Mononuclear cell (primary cell): ENCODE measurements around the gene SLC6A19. TPM values are rescaled to one million over a fixed set of nuclear protein-coding genes. Genes with fewer than 3 reads are reported as not detected.
"Not testable (repeated sequence)": the region's sequence is repeated elsewhere in the genome, so short reads cannot be mapped to it uniquely, and the experiment has no call there.

Source experiments
- H3K27me3 ChIP-seq: 2 replicates; pipeline ENCODE4 v1.6.0; 2011; ENCODE audit warnings: low read length, control low read depth; ENCODE audit not compliant: insufficient read depth
- H3K4me1 ChIP-seq: 2 replicates; pipeline ENCODE4 v1.5.1; 2011; ENCODE audit warnings: mild to moderate bottlenecking, low read length, control low read depth; ENCODE audit not compliant: insufficient read depth
- H3K4me3 ChIP-seq: 2 replicates; pipeline ENCODE4 v1.5.1; 2011; ENCODE audit warnings: mild to moderate bottlenecking, low read length, moderate library complexity
- H3K9me3 ChIP-seq: 2 replicates; pipeline ENCODE4 v1.5.1; 2011; ENCODE audit warnings: low read depth, mild to moderate bottlenecking, control low read depth, low read length
- total RNA-seq: library from RNA; depleted of rRNA; stranded (reverse); fragments of >200 nt; gene quantifications from one replicate; pipeline ENCODE4 v1.2.3, GENCODE V29; 2012

Gene SLC6A19
- total RNA-seq, 1 donor = not detected

DNA sequence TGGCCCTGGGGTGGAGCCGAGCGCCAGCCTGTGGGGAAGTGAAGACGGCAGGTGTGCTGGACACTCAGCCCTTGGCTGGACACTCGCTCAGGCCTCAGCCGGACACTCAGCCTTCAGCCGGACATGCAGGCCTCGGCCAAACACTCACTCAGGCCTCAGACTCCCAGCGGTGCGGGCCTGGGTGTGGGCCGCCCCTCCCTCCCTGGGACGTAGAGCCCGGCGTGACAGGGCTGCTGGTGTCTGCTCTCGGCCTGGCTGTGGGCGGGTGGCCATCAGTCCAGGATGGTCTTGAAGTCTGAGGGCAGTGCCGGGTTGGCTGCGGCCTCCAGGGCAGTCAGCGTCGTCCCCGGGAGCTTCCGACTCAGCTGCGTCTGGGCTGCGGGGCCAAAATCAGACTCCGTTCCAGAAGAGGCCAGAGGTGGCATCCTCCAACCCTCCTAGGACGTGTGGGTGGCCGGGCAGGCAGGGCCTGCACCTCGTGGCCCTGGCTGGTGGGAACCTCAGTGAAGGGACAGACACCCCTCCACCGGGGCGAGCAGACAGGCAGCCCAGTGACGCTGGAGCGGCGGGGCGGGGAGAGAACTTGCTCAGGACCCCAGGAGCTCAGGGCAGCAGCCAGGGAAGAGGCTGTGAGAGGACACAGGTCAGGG is 52.2 kb downstream of the SLC6A19 start:
- H3K27me3 ChIP-seq = no peaks in the 10 kb centered on the region
- H3K4me3 ChIP-seq = no peak overlapping the region
- H3K4me1 ChIP-seq = peaks cover 10% of the 10 kb centered on the region
- H3K9me3 ChIP-seq = no peaks in the 10 kb centered on the region

DNA sequence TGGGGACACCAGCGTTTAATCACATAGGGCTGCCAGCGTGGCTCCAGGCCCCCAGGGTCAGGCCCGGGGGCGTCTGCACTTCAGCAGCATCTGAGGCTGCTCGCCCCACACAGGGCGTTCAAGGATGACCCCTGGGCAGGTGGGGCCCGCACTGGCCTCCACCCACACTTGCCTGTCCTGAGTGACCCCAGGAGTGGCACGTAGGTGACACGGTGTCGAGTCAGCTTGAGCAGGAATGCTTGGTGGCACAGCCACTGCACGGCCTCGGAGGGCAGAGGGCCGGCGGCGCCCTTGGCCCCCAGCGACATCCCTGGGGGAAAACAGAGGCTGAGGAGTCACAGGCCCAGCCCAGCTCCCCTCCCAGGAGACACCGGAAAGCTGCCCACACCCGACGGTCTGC is 52.8 kb downstream of the SLC6A19 start:
- no peaks in the 10 kb centered on the region for H3K27me3 ChIP-seq
- H3K9me3 ChIP-seq = no peaks in the 10 kb centered on the region
- peaks cover 10% of the 10 kb centered on the region for H3K4me1 ChIP-seq
- no peak overlapping the region for H3K4me3 ChIP-seq

DNA sequence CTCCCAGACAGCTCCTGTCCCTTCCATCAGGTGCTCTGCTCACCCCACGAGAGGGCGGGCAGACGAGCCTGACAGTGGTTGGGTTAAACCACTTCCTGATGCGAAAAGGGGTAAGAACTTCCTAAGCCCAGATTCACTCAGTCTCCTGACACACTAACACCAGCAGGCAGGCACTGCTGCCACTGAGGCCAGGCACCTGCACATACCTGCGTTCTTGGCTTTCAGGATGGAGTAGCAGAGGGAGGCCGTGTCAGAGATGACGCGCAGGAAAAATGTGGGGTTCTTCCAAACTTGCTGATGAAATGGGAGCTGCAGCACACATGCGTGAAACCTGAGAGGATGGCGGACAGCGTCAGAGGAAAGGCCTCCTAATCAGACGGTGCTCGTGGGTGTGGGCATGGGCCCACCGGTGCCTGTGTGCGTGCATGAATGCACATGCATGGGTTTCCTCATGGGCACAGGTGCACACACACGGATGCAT is 53.7 kb downstream of the SLC6A19 start:
- no peaks in the 10 kb centered on the region for H3K27me3 ChIP-seq
- no peak overlapping the region for H3K4me3 ChIP-seq
- no peaks in the 10 kb centered on the region for H3K9me3 ChIP-seq
- peaks cover 10% of the 10 kb centered on the region for H3K4me1 ChIP-seq

DNA sequence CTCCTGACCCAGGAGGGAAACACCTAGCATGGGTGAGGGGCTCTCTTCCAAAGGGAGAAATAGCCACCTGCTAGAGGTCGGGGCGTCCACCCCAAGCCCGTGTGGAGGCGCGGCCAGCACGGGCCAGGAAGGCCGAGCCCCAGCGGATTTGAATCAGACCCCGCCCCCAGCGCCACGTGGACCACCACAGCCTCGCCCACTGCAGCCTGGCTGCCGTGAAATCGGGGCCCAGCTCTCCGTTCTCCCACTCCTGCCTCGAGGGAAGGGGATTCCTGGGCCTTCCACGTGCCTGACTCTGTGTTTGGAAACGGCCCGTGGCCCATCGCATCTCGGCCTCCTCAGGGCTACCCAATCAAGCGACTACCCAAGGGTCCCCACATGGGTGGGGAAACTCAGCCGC is 55.4 kb downstream of the SLC6A19 start:
- no peaks in the 10 kb centered on the region for H3K9me3 ChIP-seq
- H3K4me3 ChIP-seq = no peak overlapping the region
- H3K4me1 ChIP-seq = peaks cover 10% of the 10 kb centered on the region
- no peaks in the 10 kb centered on the region for H3K27me3 ChIP-seq

DNA sequence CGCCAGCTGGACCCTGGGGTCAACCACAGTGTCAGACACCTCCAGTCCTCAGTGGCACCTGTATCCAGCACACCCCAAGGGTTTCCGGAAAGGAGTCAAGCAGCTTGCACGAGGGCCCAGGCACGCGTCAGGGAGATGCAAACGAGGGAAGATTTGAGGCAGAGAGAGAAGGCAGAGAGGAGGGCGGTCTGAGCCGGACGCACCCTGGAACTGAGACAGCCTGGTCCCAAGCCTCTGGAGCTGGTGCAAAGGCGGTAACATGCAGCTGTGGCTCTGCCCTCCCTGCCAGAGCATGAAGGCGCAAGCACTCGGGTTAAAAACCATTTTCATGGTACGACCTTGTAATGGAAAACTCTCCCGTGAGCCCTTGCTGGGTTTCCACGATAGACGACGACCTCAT is 56.0 kb downstream of the SLC6A19 start:
- Histone ChIP-seq H3K4me1 (peaks cover 10% of the 10 kb centered on the region), H3K27me3 (no peaks in the 10 kb centered on the region), H3K9me3 (no peaks in the 10 kb centered on the region), H3K4me3 (no peak overlapping the region)

DNA sequence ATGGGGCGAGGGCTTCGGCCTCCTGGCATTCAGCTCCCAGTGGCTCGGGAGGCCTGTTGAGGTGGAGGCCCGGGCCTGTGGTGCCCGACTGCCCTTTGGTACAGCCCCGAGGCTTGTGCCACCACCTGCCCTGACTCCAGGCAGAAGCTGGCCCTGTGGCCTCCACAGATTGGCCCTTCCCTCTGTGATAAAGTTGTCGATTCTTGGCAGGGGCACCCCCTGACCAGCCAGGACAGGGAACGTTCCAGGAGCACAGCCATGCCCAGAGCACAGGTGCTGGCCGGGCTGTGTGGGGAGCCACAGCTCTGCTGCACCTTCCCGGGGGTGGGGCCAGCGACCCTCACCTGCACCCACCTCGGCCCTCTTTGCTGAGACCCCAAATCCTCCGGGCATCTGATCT is 56.4 kb downstream of the SLC6A19 start:
- H3K9me3 ChIP-seq = no peaks in the 10 kb centered on the region
- peaks cover 10% of the 10 kb centered on the region for H3K4me1 ChIP-seq
- H3K4me3 ChIP-seq = no peak overlapping the region
- H3K27me3 ChIP-seq = no peaks in the 10 kb centered on the region

DNA sequence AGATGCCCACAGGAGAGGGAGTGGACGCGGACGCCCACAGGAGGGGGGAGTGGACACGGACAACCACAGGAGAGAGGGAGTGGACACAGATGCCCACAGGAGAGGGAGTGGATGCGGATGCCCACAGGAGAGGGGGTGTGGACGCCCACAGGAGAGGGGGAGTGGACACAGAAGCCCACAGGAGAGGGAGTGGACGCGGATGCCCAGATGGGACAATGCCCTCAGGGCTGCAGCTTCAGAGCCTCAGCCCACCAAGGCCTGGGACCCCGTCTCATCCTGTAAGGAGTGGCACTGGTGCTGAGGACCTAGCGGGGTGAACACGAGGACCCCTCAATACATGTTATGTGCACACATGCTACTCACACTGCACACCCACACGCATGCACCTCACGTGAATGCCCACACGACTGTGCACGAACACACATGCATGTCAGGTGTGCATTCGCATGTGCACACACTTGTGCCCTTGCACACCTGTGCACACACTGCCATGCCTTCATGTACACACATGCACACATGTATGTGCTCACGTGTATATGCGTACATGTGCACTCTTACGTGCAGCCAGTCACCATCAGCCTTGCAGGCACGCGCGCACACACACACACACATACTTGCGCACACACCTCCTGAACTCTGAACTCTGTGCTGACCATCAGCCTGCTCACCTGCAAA is 58.5 kb downstream of the SLC6A19 start:
- no peaks in the 10 kb centered on the region for H3K27me3 ChIP-seq
- H3K4me1 ChIP-seq = peaks cover 7% of the 10 kb centered on the region
- H3K9me3 ChIP-seq = no peaks in the 10 kb centered on the region
- H3K4me3 ChIP-seq = no peak overlapping the region

DNA sequence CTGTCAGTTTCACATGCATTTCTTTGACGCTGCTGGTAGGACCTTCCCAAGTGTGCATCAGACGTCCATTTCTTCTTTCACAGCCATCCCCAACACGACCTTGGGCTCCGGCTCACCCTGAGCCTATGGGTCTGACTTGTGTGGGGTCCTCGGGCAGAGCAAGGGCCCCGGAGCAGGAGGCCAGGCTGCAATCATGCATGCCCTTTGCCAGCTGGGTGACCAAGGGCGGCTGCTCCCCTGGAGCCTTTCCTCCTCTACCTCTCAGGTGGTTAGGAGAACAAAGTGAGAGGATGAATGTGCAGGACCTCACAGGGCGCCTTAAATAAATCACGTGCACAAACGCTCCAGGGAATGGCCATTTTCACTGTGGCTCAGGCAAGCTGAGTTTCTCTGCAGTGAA is 60.2 kb downstream of the SLC6A19 start:
- no peaks in the 10 kb centered on the region for H3K27me3 ChIP-seq
- no peaks in the 10 kb centered on the region for H3K9me3 ChIP-seq
- H3K4me1 ChIP-seq = no peaks in the 10 kb centered on the region
- no peak overlapping the region for H3K4me3 ChIP-seq

DNA sequence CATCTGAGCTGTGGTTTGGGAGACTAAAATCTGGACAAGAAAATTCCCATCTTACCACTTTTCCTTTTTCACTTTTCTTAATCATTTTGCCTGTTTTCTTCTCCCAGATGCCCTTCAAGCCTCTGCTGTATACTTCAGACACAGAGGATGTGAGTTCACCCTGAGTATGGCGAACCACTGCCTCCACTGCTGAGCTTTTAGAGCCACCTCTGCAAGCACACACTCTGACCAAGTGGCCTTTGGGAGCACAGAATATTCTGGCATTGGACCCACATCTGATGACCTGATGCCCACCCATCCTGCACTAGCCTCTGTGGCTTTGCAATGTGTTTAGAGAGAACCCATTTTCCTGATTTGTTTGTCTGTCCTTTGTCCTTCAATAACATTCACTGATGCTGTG is 61.0 kb downstream of the SLC6A19 start:
- Histone ChIP-seq H3K4me3 (no peak overlapping the region), H3K4me1 (no peaks in the 10 kb centered on the region), H3K27me3 (no peaks in the 10 kb centered on the region), H3K9me3 (no peaks in the 10 kb centered on the region)

DNA sequence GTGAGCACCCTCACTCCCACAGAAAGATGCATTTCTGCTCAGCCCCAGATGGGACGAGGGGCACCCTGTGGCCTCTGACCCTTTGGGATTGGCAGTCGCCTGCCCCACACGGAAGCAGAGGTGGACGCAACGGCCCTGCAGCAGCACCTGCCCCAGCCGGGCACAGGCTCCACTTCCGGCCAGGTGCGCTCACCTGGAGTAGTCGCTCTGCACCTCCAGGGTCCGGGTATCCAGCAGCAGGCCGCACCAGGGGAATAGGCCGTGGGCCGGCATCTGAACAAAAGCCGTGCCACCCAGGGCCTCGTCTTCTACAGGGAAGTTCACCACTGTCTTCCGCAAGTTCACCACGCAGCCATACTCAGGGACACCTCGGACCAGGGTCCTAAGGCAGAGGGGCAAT is 62.8 kb downstream of the SLC6A19 start:
- Histone ChIP-seq H3K4me1 (no peaks in the 10 kb centered on the region), H3K4me3 (no peak overlapping the region), H3K9me3 (no peaks in the 10 kb centered on the region), H3K27me3 (no peaks in the 10 kb centered on the region)

DNA sequence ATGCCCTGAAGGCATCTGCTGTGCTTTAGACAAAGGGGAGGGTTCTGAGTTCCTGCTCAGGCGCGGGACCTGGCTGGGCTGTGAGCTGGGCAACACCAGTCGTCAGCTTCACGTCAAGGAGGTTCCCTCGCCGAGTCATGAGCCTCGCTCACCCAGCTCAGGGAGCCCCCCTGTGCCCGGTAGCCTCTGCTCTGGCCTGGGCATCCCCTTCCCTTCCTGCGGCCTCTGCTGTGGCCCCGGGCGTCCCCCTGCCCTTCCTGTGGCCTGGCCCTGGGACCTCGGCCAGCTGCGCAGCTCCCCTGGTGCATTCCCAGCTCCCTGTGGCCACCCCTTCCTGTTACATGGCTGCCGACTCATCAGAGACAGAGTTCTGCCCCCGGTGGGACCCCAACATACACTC is 63.6 kb downstream of the SLC6A19 start:
- H3K9me3 ChIP-seq = no peaks in the 10 kb centered on the region
- H3K4me3 ChIP-seq = no peak overlapping the region
- no peaks in the 10 kb centered on the region for H3K27me3 ChIP-seq
- no peaks in the 10 kb centered on the region for H3K4me1 ChIP-seq

DNA sequence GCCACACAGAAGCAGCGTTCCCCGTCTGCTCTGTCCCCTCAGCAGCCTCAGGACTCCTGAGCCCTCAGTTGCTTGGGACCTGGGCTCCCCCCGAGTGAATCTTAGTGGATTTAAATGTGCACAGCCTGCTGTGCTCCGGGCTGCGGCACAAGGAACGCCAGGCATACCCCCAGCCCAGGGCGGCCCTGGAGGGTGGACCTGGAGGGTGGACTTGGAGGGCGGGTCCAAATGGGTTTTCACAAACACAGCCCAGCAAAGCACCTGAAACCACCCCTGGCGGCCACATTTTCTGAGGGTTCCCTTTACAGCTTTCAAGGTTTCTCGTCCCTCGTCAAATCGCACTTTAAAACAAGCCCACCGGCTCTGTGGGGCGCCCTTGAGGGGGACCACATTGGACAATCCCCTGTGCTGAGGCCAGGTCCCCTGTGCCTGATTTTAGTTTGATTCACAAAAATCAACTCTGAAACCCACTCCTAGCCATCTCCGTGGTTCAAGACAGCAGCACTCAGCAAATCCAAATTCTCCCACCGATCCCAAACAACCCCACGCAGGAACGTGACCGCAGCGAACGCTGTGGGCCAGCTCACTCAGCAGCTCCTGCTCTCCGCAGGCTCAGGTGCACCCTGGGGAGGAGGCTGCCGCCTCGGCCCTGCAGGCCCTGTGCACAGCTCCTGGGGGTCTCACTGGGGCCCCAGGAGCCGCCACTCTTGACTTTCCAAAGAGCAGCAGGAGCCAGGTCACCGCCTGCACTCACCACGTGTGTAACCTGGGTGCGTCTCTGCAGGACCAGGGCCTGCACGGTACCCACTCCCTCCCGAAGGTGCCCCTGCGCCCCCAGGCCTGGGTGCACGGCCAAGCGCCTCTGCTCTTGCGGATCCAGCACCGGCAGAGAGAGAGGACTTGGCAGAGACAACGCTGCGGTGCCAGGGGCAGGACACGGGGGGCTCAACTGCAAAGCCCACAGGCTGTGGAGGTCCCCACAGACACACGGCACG is 64.4 kb downstream of the SLC6A19 start:
- H3K4me1 ChIP-seq = no peaks in the 10 kb centered on the region
- no peak overlapping the region for H3K4me3 ChIP-seq
- H3K9me3 ChIP-seq = no peaks in the 10 kb centered on the region
- H3K27me3 ChIP-seq = no peaks in the 10 kb centered on the region

DNA sequence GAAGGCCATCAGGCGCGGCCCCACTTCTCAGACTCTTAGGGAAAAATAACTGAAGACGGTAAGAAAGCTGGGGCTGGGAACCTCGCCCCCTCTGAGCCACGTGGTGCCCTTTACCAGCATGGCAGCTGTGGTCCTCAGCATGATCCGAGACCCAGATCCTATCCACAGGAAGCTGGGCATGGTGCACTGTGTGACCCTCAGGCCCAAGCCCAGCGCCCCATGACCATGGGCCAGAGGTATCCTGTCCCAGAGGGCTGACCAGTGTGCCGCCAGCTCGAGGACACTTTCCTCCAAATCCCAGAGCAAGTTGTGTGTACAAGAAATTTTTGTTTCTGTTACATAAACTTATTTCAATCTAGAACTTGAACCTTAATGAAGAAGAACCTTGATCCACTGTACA is 65.4 kb downstream of the SLC6A19 start:
- no peaks in the 10 kb centered on the region for H3K9me3 ChIP-seq
- no peaks in the 10 kb centered on the region for H3K27me3 ChIP-seq
- no peak overlapping the region for H3K4me3 ChIP-seq
- H3K4me1 ChIP-seq = no peaks in the 10 kb centered on the region

DNA sequence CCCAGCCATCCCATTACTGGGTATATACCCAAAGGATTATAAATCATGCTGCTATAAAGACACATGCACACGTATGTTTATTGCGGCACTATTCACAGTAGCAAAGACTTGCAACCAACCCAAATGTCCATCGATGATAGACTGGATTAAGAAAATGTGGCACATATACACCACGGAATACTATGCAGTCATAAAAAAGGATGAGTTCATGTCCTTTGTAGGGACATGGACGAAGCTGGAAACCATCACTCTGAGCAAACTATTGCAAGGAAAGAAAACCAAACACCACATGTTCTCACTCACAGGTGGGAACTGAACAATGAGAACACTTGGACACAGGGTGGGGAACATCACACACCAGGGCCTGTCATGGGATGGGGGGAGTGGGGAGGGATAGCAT is 66.1 kb downstream of the SLC6A19 start:
- not testable (repeated sequence) for H3K27me3 ChIP-seq, H3K9me3 ChIP-seq, H3K4me3 ChIP-seq, H3K4me1 ChIP-seq

DNA sequence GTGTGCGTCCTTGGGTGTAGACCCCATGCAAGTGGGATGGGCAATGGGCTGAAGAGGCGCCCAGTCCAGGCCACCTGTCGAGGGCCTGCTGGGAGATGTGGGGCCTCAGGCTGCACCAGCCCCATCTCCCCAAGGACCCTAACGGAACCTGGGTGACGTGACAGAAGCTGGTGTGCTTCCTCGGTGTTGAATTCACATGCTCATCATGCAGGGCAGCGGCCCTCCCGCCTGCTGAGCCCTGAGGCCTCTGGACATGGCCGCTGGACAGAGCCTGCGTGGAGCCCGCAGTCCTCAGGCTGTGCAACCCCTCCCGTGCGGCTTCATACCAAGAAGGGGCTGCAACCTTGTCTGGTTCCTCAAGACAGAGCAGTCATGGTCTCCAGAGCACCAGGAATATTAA is 66.7 kb downstream of the SLC6A19 start:
- Histone ChIP-seq H3K9me3 (no peaks in the 10 kb centered on the region), H3K4me3 (no peak overlapping the region), H3K27me3 (no peaks in the 10 kb centered on the region), H3K4me1 (no peaks in the 10 kb centered on the region)
